GM12891 (cell line): ENCODE measurements around the gene COL24A1.
"Not testable (repeated sequence)": the region's sequence is repeated elsewhere in the genome, so short reads cannot be mapped to it uniquely, and the experiment has no call there.

Experiments used
- DNase-seq: peaks from one replicate; pipeline ENCODE4 v3.0.0; 2011; ENCODE audit warnings: low spot score; ENCODE audit not compliant: insufficient read length
- FAIRE-seq: peaks from 2 replicates; lab custom pipeline; 2011; peaks lifted over from hg19 to GRCh38; lab: Jason Lieb, UNC
- PAX5 ChIP-seq: IDR thresholded peaks from 2 replicates; pipeline ENCODE4 v1.6.1; 2011; ENCODE audit warnings: low read length, moderate library complexity, mild to moderate bottlenecking; ENCODE audit not compliant: insufficient read depth, severe bottlenecking
- POLR2A ChIP-seq: IDR thresholded peaks from 2 replicates; pipeline ENCODE4 v1.6.1; 2011; ENCODE audit warnings: low read depth, low read length, control low read depth
- POLR2AphosphoS5 ChIP-seq: IDR thresholded peaks from 2 replicates; pipeline ENCODE4 v1.6.1; 2011; ENCODE audit warnings: low read depth, low read length, control low read depth
- POU2F2 ChIP-seq: IDR thresholded peaks from 2 replicates; pipeline ENCODE4 v1.6.1; 2011; ENCODE audit warnings: low read depth, mild to moderate bottlenecking, control low read depth, low read length, moderate library complexity
- SPI1 ChIP-seq: IDR thresholded peaks from 2 replicates; pipeline ENCODE4 v1.6.1; 2011; ENCODE audit warnings: low read depth, low read length, control low read depth
- TAF1 ChIP-seq: IDR thresholded peaks from 2 replicates; pipeline ENCODE4 v1.6.1; 2011; ENCODE audit warnings: low read depth, low read length, control low read depth

The COL24A1 gene

GRCh38 chr1:85830837-85831236 is 325.7 kb downstream of the COL24A1 start:
- FAIRE-seq: no peak
- TF ChIP-seq PAX5 (no peak), SPI1 (no peak)
- DNase-seq: no peak

DNA sequence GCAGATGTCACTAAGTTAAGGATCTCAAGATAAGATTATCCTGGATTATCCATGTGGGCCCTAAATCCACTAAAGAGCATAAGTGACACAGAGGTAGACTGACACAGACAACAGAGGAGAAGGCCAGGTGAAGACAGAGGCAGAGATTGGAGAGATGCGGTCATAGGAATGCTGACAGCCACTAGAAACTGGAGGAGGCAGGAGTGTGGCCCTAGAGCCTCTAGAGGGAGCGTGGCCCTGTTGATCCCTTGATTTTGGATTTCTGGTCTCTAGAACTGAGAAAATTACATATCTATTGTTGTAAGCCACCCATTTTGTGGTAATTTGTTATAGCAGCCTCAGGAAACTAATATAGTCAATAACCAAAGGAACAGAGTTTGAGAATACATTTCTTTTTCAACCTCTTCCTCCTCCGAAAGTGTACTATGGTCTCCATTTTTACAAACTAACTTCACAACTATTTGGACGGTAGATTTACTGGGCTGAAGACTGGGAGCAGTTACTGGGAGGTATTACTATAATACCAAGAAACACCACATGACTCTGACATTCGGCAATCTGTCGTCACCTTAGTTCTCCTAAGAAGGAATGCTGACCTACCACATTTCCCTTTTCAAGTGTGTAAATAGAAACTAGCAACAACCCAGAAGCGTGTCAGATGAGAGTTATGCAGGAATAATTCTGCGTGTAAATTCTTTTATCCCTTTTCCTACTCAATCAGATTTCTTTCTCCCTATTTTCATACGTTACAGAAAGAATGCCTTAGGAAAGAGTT is 332.3 kb downstream of the COL24A1 start:
- TF ChIP-seq PAX5 (no peak), TAF1 (no peak), POLR2AphosphoS5 (no peak)
- DNase-seq (no peak), FAIRE-seq (no peak)

DNA sequence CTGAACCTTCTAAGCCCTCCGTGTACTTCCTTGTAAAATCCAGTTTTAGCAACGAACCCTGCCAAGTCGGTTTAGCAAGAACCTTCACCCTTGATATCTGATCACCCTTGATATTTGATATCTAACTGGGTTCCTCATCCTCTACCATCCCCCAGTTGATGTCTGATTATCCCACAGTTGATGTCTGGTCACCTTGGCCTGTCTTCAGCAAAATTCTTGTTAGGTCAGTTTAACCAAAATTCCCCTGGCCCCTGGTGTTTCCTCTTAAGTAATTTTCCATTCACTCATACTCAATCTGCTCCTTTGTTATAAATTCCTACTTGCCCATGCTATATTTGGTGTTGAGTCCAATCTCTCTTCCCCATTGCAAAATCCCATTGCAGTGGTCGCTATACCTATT is 333.9 kb downstream of the COL24A1 start:
- TF ChIP-seq POLR2A (no peak), POU2F2 (no peak), PAX5 (no peak), TAF1 (no peak)
- DNase-seq (no peak), FAIRE-seq (no peak)

DNA sequence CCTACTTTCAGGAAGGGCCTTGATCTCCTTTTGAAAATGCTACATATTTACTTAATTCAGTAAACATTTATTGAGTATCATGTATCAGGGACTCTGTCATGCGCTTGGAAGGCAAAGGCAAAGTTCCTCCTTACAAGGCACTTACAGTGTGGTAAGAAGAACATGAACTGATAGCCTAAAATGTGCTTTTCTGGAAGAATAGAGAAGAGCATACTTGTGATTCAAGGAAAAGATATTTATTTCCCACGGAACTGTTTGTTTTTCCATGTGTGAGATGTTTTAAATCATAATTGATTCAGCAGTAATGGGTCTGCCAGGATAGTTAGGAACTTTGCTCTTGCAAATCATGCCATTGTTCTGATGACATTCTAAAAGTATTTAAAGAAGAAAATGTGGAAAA is 338.2 kb downstream of the COL24A1 start:
- no peak for TF ChIP-seq TAF1
- TF ChIP-seq PAX5: no peak
- no peak for TF ChIP-seq POU2F2
- TF ChIP-seq POLR2A: no peak
- no peak for TF ChIP-seq SPI1
- no peak for TF ChIP-seq POLR2AphosphoS5
- DNase-seq (no peak), FAIRE-seq (no peak)

GRCh38 chr1:85816606-85817005 is 340.0 kb downstream of the COL24A1 start:
- DNase-seq (no peak), FAIRE-seq (no peak)
- TF ChIP-seq PAX5: no peak
- TF ChIP-seq SPI1: no peak
- no peak for TF ChIP-seq POLR2A
- TF ChIP-seq TAF1: no peak

DNA sequence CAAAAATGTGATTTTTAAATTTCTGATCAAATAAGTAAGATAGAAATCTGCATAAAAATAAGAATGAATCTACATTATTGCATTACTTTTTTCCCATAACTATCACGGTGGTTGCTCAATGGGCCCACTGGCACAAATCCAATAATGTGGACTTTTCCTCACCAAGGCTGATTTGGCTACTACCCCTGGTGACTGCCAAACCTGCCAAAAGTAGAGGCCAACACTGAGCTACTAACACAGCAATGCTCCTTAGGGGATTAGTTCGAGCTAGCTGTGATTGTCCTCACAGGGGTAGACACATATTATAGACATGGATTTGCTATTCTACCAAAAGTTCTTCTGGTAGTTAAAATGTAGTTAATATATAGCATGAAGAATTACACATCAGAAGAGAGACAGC is 340.7 kb downstream of the COL24A1 start:
- TF ChIP-seq POLR2AphosphoS5: no peak
- TF ChIP-seq PAX5: no peak
- TF ChIP-seq POU2F2: no peak
- no peak for TF ChIP-seq POLR2A
- no peak for TF ChIP-seq TAF1
- TF ChIP-seq SPI1: no peak
- DNase-seq: no peak
- FAIRE-seq: no peak

DNA sequence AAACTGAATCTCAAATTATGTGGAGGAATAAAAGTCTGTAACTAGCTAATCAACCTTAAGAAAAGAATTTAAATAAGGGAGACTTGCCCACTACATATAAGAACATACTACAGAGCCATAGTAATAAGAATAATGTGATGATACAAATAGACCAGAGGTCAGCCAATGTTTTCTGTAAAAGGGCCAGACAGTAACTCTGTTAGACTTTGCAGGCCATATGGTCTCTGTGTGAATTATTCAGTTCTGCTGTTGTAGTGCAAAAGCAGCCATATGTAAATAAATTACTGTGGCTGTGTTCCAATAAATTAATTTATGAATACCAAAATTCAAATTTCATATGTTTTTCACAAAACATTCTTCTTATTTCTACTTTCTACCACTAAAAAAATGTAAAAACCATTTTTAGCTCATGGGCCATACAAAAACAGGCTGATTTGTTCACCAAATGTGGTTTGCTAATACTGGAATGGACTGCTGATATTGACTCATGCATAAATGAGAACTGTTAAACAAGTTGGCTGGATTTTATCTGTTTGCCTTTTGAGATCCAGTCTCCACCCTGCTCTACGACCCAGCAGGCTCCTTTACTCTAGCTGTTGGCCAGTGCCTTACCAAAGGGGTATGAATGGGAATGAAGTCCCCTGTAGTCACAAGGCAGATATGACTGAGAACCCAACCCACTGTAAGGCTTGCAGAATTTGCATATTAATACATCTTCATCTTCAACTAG is 350.2 kb downstream of the COL24A1 start:
- TF ChIP-seq POLR2A: no peak
- no peak for TF ChIP-seq SPI1
- no peak for TF ChIP-seq POLR2AphosphoS5
- TF ChIP-seq POU2F2: no peak
- no peak for TF ChIP-seq PAX5
- no peak for TF ChIP-seq TAF1
- FAIRE-seq (no peak), DNase-seq (no peak)

- no peak for TF ChIP-seq POU2F2
- no peak for TF ChIP-seq POLR2A
- TF ChIP-seq TAF1: no peak
- no peak for TF ChIP-seq SPI1
- TF ChIP-seq PAX5: no peak
- TF ChIP-seq POLR2AphosphoS5: no peak
- DNase-seq (no peak), FAIRE-seq (no peak)
Measured at GRCh38 chr1:85801520-85801919, 355.1 kb downstream of the COL24A1 start.

GRCh38 chr1:85799737-85800136 is 356.8 kb downstream of the COL24A1 start:
- DNase-seq: no peak
- FAIRE-seq: no peak
- TF ChIP-seq PAX5: no peak
- no peak for TF ChIP-seq POU2F2
- no peak for TF ChIP-seq SPI1
- no peak for TF ChIP-seq TAF1
- no peak for TF ChIP-seq POLR2AphosphoS5
- TF ChIP-seq POLR2A: no peak

- FAIRE-seq (no peak), DNase-seq (no peak)
- TF ChIP-seq SPI1 (no peak), POLR2AphosphoS5 (no peak), POU2F2 (no peak), PAX5 (no peak), POLR2A (no peak), TAF1 (no peak)
Measured at GRCh38 chr1:85798419-85798818, 358.2 kb downstream of the COL24A1 start.

DNA sequence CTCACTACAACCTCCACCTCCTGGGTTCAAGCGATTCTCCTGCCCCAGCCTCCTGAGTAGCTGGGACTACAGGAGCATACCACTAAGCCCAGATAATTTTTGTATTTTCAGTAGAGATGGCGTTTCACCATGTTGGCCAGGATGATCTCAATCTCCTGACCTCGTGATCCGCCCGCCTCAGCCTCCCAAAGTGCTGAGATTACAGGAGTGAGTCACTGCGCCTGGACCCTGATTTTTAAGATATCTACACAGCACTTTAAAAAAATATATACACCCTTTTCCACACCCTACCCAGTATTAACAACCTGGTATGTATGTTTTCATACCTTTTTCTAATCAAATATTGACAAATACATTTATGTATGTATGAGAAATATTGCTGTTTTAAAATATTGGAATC is 379.6 kb downstream of the COL24A1 start:
- not testable (repeated sequence) for FAIRE-seq, DNase-seq
